ENCODE results near the gene ACSL6.

Gene ACSL6

DNA sequence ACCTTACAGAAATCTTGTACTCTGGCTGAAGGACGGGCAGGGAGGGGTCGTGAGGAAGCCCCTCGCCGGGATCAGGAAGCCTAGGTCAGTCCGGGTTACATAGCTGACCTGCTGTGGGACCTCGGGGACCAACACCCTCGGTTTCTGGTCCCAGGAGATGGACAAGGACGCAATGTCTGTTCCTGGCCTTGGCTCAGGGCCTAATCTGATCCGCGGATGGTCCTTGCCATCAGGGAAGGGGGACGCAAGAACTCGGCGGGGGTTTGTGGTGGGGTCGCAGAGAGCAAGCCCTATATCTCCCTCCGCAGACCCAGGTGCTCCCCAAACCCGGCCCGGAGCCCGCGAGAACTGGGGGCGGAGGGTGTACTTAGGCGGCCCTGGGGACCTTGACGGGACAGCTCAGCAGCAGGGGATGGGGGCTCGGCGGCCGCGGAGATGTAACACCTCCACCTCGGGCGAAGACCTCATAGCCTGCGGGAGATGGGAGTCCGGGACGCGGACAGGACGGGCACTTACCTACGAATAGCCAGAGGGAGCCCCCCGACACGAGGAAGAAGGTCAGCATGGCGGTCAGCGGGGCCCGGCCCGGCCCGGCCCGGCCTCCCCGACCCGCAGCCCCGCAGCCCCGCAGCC is 353 bp downstream of the ACSL6 start:
- TF ChIP-seq, protein P1, sequence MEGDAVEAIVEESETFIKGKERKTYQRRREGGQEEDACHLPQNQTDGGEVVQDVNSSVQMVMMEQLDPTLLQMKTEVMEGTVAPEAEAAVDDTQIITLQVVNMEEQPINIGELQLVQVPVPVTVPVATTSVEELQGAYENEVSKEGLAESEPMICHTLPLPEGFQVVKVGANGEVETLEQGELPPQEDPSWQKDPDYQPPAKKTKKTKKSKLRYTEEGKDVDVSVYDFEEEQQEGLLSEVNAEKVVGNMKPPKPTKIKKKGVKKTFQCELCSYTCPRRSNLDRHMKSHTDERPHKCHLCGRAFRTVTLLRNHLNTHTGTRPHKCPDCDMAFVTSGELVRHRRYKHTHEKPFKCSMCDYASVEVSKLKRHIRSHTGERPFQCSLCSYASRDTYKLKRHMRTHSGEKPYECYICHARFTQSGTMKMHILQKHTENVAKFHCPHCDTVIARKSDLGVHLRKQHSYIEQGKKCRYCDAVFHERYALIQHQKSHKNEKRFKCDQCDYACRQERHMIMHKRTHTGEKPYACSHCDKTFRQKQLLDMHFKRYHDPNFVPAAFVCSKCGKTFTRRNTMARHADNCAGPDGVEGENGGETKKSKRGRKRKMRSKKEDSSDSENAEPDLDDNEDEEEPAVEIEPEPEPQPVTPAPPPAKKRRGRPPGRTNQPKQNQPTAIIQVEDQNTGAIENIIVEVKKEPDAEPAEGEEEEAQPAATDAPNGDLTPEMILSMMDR (IDR thresholded peaks at IDR 0.05; ENCODE audit: insufficient read depth, low read depth, low read length, missing control alignments) = no peak
- no peak overlapping the region for H3K4me3 ChIP-seq (ENCODE audit: low read depth, low read length)
- no peak for DNase-seq (ENCODE audit: low read depth)

DNA sequence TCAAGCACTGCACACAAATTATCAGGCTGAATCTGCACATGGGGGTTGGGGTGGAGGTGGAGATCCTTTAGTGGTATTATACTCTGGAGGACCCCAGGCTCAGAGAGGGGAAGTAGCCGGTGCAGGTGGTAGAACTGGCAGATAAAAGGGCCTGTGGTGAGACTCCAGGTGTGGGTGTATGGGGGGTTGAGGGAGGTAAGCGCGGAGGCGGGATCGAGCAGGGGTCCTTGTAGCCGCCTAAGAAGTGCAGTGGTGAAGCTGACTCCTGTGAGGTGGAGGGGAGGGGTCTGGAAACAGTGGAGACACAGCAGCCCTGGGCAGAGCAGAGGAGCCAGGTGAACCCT is 841 bp downstream of the ACSL6 start:
- DNase-seq (ENCODE audit: low read depth) = no peak
- TF ChIP-seq, protein P1 (IDR thresholded peaks at IDR 0.05; ENCODE audit: insufficient read depth, low read depth, low read length, missing control alignments) = no peak
- no peak overlapping the region for H3K4me3 ChIP-seq (ENCODE audit: low read depth, low read length)

DNA sequence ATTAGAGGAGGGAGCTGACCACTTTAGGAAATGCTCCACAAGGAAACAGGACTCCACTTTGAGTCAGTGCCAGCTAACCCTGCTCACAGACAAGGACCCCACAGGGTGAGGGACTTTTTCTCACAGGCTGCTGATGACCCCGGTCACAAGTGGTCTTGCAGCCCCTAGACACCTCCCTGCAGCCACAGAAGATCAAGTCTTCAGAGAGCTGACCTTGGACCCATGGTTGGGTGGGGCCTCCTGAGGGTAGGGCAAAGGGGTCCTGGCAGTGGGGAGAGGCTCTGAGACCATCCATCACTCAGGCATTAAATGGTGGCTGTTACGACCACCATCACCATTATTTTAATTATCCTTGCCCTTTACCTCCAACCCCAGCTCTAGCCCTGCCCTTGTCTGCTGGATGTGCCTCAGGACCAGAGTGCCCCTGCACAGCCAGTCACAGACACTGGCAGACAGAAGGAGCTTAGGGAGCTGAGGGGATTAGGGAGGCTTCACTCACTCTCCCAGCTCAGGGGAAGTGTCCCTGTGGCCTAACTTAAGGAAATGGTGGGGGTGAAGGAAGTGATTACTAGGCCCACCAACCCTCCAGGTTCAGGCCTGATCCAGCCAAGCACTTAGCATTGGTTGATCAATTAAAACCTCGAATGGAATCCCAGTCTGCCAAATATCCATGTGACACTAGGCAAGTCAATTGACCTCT is 1.6 kb downstream of the ACSL6 start:
- TF ChIP-seq, protein P1 (IDR thresholded peaks at IDR 0.05; ENCODE audit: insufficient read depth, low read depth, low read length, missing control alignments) = no peak
- no peak for DNase-seq (ENCODE audit: low read depth)
- no peak overlapping the region for H3K4me3 ChIP-seq (ENCODE audit: low read depth, low read length)

DNA sequence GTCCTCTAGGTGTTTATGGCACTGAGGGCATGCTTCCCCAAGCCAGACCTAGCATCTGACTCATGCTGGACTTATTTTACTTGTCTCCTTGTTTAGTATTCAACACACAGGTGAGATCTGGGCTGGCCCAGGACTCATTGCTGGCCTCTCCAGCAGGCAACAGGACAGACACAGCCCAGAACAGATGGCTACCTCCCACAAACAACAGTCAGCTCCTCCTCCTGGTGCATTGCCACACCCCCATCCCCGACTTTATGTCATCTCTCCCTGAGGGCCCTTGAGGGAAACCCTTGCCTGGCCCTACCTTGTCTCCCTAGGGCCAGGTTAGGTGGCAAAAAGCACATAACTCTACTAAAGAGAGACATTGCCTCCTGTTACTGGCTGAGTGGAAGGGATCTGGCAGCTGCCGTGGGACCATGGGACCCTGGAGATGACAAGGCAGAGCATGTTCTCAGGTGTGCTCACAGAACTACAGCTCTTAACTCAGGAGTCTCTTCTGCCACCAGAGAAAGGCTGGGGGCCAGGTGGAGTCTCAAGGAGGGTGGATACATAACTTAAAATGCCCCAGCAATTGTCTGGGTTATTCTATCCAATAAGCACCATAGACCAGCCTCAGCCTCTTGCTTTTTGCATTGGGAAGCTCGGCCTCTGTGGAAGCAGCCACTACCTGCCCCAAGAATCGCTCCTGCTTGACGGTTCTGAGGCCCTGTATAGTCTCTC is 2.3 kb downstream of the ACSL6 start:
- no peak for DNase-seq (ENCODE audit: low read depth)
- H3K4me3 ChIP-seq (ENCODE audit: low read depth, low read length) = no peak overlapping the region
- TF ChIP-seq, protein P1 (IDR thresholded peaks at IDR 0.05; ENCODE audit: insufficient read depth, low read depth, low read length, missing control alignments) = no peak

DNA sequence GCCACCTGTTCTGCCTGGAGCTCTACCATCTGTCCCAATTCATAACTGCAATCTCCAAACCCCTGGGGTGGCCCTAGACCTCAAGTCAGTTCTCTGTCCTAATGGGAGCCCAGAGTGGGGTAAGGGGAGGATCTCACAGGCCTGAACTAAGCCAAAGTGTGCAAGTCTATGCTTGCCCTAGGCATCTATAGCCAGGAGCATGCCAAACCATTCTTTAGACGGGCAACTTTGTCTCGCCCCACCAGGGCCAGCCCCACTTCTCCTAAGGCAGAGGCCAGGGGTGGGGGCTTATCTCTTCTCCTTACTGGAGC is 3.3 kb downstream of the ACSL6 start:
- TF ChIP-seq, protein P1 (IDR thresholded peaks at IDR 0.05; ENCODE audit: insufficient read depth, low read depth, low read length, missing control alignments) = no peak
- no peak overlapping the region for H3K4me3 ChIP-seq (ENCODE audit: low read depth, low read length)
- DNase-seq (ENCODE audit: low read depth) = no peak

DNA sequence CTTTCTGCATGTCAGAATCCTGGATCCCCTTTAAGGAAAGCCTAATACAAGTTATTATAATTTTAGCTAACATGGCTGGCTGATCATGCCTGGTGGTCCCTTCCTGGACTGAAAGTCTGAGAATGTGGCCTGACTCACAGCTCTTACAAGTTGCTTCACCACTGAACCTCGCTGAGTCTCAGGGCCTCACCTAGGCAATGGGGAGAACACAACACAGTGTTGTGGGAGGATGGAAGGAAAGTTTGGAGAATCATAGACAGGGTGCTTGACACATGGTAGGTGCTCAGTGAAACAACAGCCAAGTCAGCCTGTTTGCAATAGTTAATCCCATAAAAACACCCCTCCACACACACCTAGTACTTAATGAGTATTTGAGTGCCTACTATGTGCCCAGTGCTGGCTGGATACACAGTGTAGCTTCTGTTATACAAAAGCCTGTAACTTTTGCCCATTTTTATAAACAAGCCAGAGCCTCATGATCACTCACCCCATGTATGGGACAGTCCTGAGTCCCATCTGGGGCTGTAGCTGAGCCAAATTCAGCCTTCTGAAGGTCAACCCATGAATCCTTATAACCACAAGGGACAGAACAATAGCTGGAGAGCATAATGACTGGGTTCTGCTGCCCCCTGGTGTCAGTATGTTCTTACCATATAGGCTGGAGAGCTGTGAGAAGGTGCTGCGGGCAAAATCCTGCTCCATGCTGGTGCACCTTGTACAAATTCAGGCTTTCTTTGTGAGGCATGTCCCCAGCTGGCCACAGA is 3.9 kb downstream of the ACSL6 start:
- DNase-seq (ENCODE audit: low read depth) = peak; percentile 87
- no peak overlapping the region for H3K4me3 ChIP-seq (ENCODE audit: low read depth, low read length)
- TF ChIP-seq, protein P1 (IDR thresholded peaks at IDR 0.05; ENCODE audit: insufficient read depth, low read depth, low read length, missing control alignments) = peak; percentile 76
